ENCODE data around the gene PARM1.

Gene PARM1

DNA sequence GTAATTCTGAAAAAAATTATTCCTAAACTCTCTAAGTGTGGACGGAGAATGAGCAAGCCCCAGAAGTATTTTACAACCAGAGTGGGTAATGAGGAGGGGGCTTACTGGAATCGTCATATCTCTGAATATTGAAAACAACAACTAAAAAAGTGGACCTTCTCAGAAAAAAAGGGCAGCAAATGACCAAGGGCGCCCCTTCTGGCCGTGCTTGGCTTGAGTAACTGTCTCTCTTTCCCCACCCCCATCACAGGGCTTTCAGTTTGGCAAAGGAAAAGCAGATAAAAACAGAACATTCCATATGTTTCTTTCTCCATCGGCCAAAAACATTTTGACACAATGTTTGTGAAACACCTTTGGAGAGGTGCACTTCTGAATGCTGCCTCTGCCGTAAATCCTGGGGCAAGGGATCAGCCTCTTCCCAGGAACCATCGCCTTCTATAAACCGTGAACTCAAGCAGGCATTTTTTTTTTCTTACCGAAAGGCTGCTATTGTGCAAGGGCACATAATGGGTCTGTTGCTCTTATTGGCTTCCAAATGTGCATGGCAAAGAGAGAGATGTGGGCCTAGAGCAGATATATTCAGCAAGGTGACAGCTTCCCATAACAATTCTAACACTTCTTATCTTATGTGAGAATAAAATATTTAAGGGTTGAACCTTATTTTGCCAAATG lies 115.4 kb downstream of the PARM1 start:
- DNase-seq (ENCODE audit: low read depth in 1 of 2, low spot score in 1 of 2): no peak
- TF ChIP-seq, protein P1, sequence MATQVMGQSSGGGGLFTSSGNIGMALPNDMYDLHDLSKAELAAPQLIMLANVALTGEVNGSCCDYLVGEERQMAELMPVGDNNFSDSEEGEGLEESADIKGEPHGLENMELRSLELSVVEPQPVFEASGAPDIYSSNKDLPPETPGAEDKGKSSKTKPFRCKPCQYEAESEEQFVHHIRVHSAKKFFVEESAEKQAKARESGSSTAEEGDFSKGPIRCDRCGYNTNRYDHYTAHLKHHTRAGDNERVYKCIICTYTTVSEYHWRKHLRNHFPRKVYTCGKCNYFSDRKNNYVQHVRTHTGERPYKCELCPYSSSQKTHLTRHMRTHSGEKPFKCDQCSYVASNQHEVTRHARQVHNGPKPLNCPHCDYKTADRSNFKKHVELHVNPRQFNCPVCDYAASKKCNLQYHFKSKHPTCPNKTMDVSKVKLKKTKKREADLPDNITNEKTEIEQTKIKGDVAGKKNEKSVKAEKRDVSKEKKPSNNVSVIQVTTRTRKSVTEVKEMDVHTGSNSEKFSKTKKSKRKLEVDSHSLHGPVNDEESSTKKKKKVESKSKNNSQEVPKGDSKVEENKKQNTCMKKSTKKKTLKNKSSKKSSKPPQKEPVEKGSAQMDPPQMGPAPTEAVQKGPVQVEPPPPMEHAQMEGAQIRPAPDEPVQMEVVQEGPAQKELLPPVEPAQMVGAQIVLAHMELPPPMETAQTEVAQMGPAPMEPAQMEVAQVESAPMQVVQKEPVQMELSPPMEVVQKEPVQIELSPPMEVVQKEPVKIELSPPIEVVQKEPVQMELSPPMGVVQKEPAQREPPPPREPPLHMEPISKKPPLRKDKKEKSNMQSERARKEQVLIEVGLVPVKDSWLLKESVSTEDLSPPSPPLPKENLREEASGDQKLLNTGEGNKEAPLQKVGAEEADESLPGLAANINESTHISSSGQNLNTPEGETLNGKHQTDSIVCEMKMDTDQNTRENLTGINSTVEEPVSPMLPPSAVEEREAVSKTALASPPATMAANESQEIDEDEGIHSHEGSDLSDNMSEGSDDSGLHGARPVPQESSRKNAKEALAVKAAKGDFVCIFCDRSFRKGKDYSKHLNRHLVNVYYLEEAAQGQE (IDR thresholded peaks at IDR 0.05; ENCODE audit: insufficient replicate concordance, low read depth): no peak
- TF ChIP-seq POLR2AphosphoS5 (IDR thresholded peaks at IDR 0.05; ENCODE audit: low read depth) (no peak), SPI1 (IDR thresholded peaks at IDR 0.05; ENCODE audit: borderline replicate concordance, low read depth) (no peak), GABPA (IDR thresholded peaks at IDR 0.05; ENCODE audit: low read depth) (no peak)
- TF ChIP-seq, protein P2, sequence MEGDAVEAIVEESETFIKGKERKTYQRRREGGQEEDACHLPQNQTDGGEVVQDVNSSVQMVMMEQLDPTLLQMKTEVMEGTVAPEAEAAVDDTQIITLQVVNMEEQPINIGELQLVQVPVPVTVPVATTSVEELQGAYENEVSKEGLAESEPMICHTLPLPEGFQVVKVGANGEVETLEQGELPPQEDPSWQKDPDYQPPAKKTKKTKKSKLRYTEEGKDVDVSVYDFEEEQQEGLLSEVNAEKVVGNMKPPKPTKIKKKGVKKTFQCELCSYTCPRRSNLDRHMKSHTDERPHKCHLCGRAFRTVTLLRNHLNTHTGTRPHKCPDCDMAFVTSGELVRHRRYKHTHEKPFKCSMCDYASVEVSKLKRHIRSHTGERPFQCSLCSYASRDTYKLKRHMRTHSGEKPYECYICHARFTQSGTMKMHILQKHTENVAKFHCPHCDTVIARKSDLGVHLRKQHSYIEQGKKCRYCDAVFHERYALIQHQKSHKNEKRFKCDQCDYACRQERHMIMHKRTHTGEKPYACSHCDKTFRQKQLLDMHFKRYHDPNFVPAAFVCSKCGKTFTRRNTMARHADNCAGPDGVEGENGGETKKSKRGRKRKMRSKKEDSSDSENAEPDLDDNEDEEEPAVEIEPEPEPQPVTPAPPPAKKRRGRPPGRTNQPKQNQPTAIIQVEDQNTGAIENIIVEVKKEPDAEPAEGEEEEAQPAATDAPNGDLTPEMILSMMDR (IDR thresholded peaks at IDR 0.05; ENCODE audit: insufficient read depth, low read length): no peak
- Histone ChIP-seq H3K4me3 (replicated peaks; ENCODE audit: insufficient read depth, low read length) (no peak overlapping the region), H3K27ac (replicated peaks) (no peak overlapping the region), H3K27me3 (ENCODE audit: insufficient read depth, poor library complexity, severe bottlenecking) (no peaks in the 10 kb centered on the region)

DNA sequence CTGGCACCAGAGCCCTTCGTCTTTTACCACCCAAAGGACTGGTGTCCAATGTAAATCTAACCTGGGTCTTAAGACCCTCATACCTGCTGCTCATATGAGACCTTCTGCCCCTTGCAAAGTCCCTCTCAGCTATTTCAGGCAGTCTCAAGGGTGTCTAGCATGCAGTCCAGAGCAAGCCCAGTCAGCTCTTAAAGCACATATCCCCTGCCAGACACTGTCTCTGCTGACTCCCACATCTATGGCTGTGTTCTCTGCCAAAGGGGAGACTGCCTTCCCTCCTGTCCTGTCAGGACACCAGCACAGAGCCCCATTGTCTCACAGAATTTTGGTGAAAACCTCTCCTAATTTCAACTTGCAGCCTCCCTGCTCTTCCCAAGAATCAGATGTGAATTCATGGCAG lies 118.5 kb downstream of the PARM1 start:
- no peak for DNase-seq (ENCODE audit: low read depth in 1 of 2, low spot score in 1 of 2)
- TF ChIP-seq, protein P2 (IDR thresholded peaks at IDR 0.05; ENCODE audit: insufficient read depth, low read length): no peak
- TF ChIP-seq GABPA (IDR thresholded peaks at IDR 0.05; ENCODE audit: low read depth) (no peak), SPI1 (IDR thresholded peaks at IDR 0.05; ENCODE audit: borderline replicate concordance, low read depth) (no peak), POLR2AphosphoS5 (IDR thresholded peaks at IDR 0.05; ENCODE audit: low read depth) (no peak)
- TF ChIP-seq, protein P1 (IDR thresholded peaks at IDR 0.05; ENCODE audit: insufficient replicate concordance, low read depth): no peak
- no peak overlapping the region for H3K27ac ChIP-seq (replicated peaks)
- H3K4me3 ChIP-seq (replicated peaks; ENCODE audit: insufficient read depth, low read length): no peak overlapping the region
- no peaks in the 10 kb centered on the region for H3K27me3 ChIP-seq (ENCODE audit: insufficient read depth, poor library complexity, severe bottlenecking)

DNA sequence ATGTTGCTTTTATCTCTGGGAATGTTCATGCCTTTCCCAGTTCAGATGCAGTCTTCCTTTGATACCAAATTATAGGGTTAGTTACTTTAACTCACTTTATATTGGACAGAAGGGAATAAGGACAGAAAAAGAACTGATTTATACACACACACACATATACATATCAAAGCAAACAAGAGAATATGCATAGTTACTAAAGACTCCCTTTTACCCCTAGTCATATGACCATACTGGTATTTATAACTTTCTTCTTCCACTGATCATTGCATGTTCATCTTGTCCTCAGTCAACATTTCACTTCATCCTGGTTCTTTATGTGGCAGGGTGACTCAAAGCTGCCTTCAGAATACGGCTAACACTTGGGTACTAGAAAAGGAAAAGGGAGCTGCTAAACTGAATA lies 120.4 kb downstream of the PARM1 start:
- TF ChIP-seq SPI1 (IDR thresholded peaks at IDR 0.05; ENCODE audit: borderline replicate concordance, low read depth) (no peak), GABPA (IDR thresholded peaks at IDR 0.05; ENCODE audit: low read depth) (no peak), POLR2AphosphoS5 (IDR thresholded peaks at IDR 0.05; ENCODE audit: low read depth) (no peak)
- TF ChIP-seq, protein P2 (IDR thresholded peaks at IDR 0.05; ENCODE audit: insufficient read depth, low read length): no peak
- TF ChIP-seq, protein P1 (IDR thresholded peaks at IDR 0.05; ENCODE audit: insufficient replicate concordance, low read depth): no peak
- no peak for DNase-seq (ENCODE audit: low read depth in 1 of 2, low spot score in 1 of 2)
- no peak overlapping the region for H3K27ac ChIP-seq (replicated peaks)
- no peak overlapping the region for H3K4me3 ChIP-seq (replicated peaks; ENCODE audit: insufficient read depth, low read length)
- no peaks in the 10 kb centered on the region for H3K27me3 ChIP-seq (ENCODE audit: insufficient read depth, poor library complexity, severe bottlenecking)
